GM13977 (cell line): ENCODE measurements around the gene PDGFA.

ENCODE experiments used
- DNase-seq: peaks from one replicate; pipeline ENCODE4 v3.0.0; 2012; ENCODE audit warnings: low spot score
- in situ Hi-C: fragments of 300-500 bp; cut with MboI; formaldehyde crosslinking; loops from one replicate; pipeline ENCODE4 v1.12.0; 2022; ENCODE audit warnings: low sequenced_read_pairs, low pct_unique_long_range_greater_than_20kb, mixed read lengths, inconsistent platforms; ENCODE audit not compliant: unreplicated experiment
- TF ChIP-seq, protein P1 (sequence below): IDR thresholded peaks from 2 replicates; pipeline ENCODE4 v1.5.1; 2012; ENCODE audit warnings: mild to moderate bottlenecking, control low read depth; ENCODE audit not compliant: insufficient read depth; ENCODE audit errors: extremely low read depth, missing control alignments

The PDGFA gene

GRCh38 chr7:516216-516605 is 3.4 kb downstream of the PDGFA start:
- TF ChIP-seq, protein P1, sequence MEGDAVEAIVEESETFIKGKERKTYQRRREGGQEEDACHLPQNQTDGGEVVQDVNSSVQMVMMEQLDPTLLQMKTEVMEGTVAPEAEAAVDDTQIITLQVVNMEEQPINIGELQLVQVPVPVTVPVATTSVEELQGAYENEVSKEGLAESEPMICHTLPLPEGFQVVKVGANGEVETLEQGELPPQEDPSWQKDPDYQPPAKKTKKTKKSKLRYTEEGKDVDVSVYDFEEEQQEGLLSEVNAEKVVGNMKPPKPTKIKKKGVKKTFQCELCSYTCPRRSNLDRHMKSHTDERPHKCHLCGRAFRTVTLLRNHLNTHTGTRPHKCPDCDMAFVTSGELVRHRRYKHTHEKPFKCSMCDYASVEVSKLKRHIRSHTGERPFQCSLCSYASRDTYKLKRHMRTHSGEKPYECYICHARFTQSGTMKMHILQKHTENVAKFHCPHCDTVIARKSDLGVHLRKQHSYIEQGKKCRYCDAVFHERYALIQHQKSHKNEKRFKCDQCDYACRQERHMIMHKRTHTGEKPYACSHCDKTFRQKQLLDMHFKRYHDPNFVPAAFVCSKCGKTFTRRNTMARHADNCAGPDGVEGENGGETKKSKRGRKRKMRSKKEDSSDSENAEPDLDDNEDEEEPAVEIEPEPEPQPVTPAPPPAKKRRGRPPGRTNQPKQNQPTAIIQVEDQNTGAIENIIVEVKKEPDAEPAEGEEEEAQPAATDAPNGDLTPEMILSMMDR: no peak
- in situ Hi-C loops: no loop called here
- no peak for DNase-seq

DNA sequence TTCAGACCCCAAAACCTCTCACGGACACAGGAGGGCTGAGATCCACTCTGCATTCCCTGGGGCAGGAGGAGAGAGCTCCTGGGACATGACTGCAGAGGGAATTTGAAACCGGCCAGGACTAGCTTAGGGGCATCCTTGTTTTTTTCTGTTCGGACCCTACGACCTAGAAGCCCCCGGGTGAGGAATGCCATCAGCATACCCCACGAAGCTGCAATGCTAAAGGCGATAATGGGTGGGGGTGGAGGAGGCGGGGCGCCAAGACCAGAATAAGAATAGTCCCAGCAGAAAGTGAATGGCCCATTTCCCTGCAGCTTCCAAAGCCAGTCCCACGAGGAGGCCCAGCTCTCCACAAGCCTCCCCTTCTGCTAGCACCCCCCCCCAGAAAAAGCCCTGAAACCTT is 4.0 kb downstream of the PDGFA start:
- in situ Hi-C loops: no loop called here
- TF ChIP-seq, protein P1: no peak
- no peak for DNase-seq

DNA sequence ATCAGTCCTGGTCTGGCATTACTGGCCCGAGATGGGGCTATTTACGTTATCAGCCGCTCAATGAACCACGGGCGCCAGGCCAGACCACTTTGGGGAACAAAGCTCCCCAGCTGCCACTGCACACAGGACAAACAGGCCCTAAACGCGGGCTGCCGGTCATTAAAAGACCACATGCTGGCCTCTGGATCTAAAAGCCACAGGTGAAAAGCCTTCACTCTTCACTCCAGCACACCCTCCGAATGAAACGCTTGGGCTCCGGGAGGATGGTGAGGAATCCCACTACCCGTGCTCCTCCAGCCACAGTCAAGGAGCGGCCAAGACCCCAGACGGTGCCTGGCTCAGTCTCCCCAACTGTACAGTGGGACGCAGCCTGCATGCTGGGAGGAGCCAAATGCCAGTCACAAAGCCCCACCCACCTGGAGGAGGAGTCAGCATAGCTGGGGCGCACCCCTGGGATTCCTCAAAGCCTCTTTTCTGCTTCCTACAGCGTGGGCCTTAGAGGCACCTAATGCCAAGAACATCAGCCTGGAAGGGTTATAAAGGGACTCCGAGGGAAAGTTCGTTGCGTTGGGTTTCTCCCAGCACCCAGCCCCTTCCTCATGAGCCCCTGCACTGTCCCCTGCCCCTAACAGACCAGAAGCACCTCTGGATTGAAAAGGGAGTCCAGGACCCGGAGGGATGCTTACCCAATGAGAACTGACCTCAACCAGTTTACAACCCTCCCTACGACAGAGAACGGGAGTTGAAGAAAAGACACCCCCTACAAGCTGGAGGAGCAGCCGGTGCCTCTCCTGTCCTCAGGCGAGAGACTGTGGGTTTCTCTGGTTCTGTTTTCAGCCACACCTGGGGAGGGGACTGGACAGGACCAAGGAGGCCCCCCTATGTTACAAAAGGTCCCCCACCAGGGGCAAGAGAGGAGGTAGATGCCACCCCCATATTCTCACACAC is 4.7 kb downstream of the PDGFA start:
- TF ChIP-seq, protein P1: no peak
- in situ Hi-C loops: no loop called here
- DNase-seq: no peak

DNA sequence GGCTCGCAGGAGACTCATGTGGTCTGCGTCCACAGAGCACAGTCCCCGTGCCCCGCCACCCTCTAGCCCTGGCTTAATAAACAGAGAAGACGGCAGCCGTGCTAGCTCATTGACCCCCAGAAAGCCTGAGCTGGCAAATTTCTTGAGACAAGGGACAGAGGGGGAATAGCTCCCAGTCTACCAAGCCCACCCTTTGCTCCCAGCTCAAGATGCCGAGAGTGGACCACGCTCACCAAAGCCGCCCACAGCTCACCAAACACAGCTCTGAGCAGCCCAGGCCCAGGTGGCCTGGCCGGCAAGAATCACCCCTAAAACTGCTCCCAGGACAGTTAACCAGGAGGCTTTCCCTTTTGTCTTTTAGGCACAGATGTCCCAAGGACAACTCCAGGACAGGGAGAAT is 5.4 kb downstream of the PDGFA start:
- TF ChIP-seq, protein P1: no peak
- in situ Hi-C loops: no loop called here
- no peak for DNase-seq

DNA sequence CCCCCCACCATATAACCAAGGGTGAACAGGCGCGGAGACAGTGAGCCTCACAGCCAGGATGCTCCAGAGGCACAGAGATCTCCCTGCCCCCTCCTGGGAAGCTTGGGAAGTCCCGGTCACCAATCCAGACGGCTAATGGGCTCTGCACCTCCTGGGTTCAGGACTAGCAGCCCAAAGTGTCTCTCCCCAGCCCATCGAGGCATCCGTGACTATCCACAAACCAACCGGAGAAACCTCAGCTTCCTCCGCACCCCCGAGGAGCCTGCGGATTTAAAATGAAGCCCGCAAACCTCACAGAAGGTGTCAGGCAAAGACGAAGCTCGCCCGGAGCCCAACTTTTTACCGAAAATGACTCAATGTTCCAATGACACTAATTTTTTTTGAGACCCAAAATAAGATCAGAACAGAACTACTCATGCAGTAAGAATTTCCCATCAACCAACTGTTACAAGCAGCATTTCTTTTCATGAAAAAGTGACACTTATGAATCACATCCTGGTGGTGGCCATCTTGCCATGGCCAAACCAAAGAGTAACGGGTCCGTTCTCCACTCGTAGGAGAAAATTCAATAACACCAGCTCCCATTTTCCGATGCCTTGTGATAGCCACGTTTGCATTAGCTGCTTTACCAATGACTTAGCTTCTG is 6.0 kb downstream of the PDGFA start:
- no peak for DNase-seq
- TF ChIP-seq, protein P1: no peak
- in situ Hi-C loops: no loop called here

DNA sequence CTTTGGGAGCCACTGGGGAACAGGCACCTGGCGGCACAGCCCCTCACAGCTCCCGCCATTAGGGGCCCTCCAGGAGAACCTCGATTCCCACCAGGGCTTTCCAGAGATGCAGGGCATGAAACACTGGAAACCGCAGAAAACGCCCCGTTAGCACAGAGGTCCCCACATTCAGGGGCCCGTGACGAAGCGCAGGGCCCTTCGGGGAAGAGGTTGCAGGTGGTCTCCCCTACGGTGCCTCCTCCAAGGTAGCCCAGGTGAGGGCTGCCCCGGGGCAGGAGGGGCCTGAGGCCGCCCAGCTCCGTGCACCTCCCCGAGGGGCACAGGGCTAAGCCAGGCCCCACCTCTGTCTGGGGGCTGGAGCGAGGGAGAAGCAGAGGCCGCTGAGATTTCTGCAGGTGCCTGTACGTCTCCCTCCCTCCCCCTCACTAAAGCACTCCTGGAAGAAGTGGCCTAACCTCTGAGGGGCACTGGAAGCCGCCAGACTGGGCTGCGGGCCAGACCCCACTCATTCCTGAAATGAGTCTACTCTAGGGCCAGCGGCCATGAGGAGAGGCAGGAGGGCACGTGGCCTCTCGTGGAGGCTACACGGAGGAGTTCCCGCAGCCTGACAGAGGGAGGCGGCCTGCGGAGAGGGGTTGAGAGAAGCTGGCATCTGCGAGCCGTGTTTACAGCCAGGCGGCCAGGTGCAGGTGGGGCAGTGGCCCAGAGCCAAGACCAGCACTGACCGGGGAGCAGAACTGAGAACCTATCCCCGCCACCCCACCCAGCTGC is 6.9 kb downstream of the PDGFA start:
- DNase-seq: no peak
- TF ChIP-seq, protein P1: no peak
- in situ Hi-C loops: no loop called here
